Ectodermal cell (in vitro differentiated cells): ENCODE measurements around the gene ZBTB16.

Experiments used
- H3K27ac ChIP-seq: 2 replicates; pipeline ENCODE4 v1.7.0; 2013; ENCODE audit warnings: mild to moderate bottlenecking, low read depth, low read length; ENCODE audit not compliant: insufficient read depth, poor library complexity, severe bottlenecking
- H3K27me3 ChIP-seq: 2 replicates; pipeline ENCODE4 v1.7.0; 2013; ENCODE audit warnings: mild to moderate bottlenecking, low read length; ENCODE audit not compliant: insufficient read depth, control insufficient read depth, poor library complexity, severe bottlenecking
- H3K36me3 ChIP-seq: one replicate; pipeline ENCODE4 v1.7.0; 2013; ENCODE audit warnings: low read length; ENCODE audit not compliant: control insufficient read depth, insufficient read depth
- H3K4me1 ChIP-seq: one replicate; pipeline ENCODE4 v1.7.0; 2013; ENCODE audit warnings: low read length; ENCODE audit not compliant: control insufficient read depth, insufficient read depth
- H3K4me3 ChIP-seq: 2 replicates; pipeline ENCODE4 v1.7.0; 2013; ENCODE audit warnings: low read depth, low read length, control low read depth; ENCODE audit not compliant: insufficient read depth
- H3K9me3 ChIP-seq: 2 replicates; pipeline ENCODE4 v1.7.0; 2013; ENCODE audit warnings: mild to moderate bottlenecking, low read length, moderate library complexity; ENCODE audit not compliant: control insufficient read depth
- WGBS, 2 experiments: methylation state at CpG; one replicate each; pipeline ENCODE4 v1.1.7; 2013; ENCODE audit warnings: missing lambda C conversion rate in 2 of 2; 5-methylcytosine and 5-hydroxymethylcytosine counted together

The ZBTB16 gene

DNA sequence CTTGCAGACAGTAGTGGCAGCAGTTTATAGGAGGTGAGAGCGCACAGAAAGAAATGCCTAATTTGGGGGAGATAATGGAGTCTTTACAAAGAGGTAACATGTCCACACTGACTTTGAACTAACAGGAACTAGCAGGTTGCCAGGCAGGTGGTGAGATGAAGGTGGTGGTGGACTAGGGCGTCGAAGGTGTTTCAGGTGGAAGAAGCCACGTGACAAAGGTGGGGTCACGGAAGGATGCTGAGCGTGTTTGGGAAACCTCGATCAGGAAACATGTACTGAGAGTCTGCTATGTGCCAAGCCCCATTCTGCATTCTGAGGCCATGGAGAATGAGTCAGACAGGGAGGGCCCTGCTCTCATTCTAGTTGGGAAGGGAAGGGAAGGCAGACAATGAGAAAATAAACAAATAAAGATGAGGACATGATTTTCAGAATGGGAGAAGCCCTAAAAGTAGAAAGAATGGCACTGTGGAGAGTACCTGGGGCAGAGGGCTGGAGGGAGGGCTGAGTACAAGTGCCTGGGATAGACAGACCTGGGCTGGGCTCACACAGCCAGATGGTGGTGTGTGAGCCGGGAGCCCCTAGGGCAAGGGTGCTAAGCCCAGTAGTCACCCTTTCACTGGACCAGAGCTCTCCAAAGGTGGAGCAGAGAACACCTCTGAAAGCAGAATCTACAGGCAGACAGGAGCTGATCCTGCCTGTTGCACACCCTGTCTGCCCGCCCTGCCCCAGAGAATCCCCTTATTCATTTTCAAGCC, 220.5 kb downstream of the ZBTB16 start:
- Histone ChIP-seq H3K9me3 (no peaks in the 10 kb centered on the region), H3K36me3 (no peaks in the 10 kb centered on the region), H3K27ac (no peak overlapping the region), H3K4me3 (no peak overlapping the region), H3K27me3 (no peaks in the 10 kb centered on the region), H3K4me1 (no peaks in the 10 kb centered on the region)
- whole genome bisulfite sequencing, 2 experiments: 94 to 95% methylated on average over 9 of the region's 9 CpGs

DNA sequence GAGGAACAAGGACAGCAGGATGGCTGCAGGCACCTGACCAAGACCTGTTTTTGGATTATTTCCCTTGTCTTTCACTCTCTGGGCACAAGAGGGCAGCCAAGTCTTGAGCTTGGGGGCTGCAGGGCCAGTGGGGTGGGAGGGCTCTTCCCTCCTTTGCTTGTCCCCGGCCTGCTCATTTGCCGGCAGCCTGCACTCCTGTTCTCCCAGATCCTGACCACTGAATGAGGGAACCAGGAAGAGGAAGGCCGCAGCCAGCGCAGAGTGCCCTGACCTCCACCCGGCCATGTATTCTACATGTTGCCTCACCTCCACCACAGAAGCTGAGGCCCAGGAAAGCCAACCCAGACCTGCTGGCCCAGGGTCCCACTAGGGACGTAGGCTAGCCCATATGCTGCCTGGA, 221.2 kb downstream of the ZBTB16 start:
- no peak overlapping the region for H3K4me3 ChIP-seq
- no peaks in the 10 kb centered on the region for H3K4me1 ChIP-seq
- no peak overlapping the region for H3K27ac ChIP-seq
- no peaks in the 10 kb centered on the region for H3K9me3 ChIP-seq
- no peaks in the 10 kb centered on the region for H3K36me3 ChIP-seq
- no peaks in the 10 kb centered on the region for H3K27me3 ChIP-seq
- 24 to 29% methylated on average over 6 of the region's 6 CpGs for WGBS, 2 experiments

DNA sequence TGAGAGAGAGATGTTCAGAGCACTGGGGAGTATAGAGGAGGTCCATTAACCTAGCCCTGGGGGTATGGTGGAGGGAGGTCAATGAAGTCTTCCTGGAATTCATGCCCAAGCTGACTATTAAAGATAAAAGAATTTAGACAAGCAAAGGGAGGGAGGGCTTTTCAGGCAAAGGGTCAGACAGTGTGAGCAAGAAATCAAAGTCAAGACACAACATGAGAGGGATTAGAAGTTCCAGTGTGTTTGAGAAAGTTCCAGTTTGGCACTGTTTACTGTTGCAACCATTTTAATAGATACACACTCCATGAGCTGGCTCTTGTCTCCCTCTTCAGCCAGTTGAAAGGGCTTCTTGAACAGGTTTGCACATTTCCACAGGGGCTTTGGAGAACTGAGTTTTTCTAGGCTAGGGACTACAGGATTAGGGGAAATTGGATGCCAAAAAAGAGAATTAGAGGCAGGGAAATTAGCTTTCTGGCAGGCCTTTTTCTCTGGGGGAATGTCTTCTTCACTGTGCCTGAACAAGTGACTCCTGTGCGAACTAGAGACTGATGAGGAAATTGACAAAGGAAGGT, 222.0 kb downstream of the ZBTB16 start:
- no peaks in the 10 kb centered on the region for H3K4me1 ChIP-seq
- WGBS, 2 experiments: 94 to 96% methylated on average over 1 of the region's 1 CpG

DNA sequence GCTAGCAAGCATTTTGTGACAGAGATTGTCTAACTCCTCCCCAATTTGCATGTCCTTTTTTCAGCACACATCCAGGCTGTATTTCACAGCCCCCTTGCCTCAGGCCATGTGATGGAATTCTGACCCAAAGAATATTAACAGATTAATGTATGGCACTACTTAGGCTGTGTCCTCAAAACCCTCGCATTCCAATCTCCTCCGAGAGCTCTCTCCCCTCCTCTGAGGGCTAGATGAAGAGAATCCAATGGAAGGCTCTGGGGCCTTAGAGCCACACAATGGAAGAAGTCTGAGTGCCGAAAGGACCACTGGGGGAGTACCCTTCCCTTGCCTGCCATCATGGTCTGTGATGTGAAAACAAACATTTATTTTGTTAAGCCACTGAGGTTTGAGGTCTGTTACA, 223.0 kb downstream of the ZBTB16 start:
- Histone ChIP-seq H3K4me1 (no peaks in the 10 kb centered on the region), H3K27ac (no peak overlapping the region), H3K4me3 (no peak overlapping the region), H3K27me3 (no peaks in the 10 kb centered on the region), H3K9me3 (no peaks in the 10 kb centered on the region), H3K36me3 (no peaks in the 10 kb centered on the region)
- 73 to 80% methylated on average over 3 of the region's 3 CpGs for WGBS, 2 experiments

More for the DNA sequence above, 222.0 kb downstream of the ZBTB16 start:
- H3K4me3 ChIP-seq: no peak overlapping the region
- H3K27me3 ChIP-seq: no peaks in the 10 kb centered on the region
- no peak overlapping the region for H3K27ac ChIP-seq
- no peaks in the 10 kb centered on the region for H3K9me3 ChIP-seq
- no peaks in the 10 kb centered on the region for H3K36me3 ChIP-seq

DNA sequence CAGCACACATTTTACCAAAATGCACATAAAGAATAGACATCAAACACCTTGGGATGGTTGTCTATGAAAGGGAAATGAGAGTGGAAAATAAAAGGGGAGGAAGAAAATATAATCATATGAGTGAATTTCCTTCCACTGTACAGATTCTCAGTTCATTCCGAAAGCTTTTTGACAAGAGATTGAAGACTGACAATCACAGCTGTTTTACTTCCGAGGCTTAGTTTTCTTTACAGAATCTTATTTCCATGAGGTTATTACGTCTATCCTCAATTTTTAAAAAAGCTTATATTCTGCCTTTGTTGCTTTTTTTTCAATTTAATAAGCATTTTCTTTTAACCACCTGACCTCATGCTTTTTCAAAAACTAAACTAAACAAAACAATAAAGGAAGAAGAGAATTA, 223.9 kb downstream of the ZBTB16 start:
- no peaks in the 10 kb centered on the region for H3K9me3 ChIP-seq
- no peaks in the 10 kb centered on the region for H3K4me1 ChIP-seq
- no peak overlapping the region for H3K4me3 ChIP-seq
- no peaks in the 10 kb centered on the region for H3K36me3 ChIP-seq
- WGBS, 2 experiments: 92 to 96% methylated on average over 3 of the region's 3 CpGs
- H3K27ac ChIP-seq: no peak overlapping the region
- H3K27me3 ChIP-seq: no peaks in the 10 kb centered on the region

DNA sequence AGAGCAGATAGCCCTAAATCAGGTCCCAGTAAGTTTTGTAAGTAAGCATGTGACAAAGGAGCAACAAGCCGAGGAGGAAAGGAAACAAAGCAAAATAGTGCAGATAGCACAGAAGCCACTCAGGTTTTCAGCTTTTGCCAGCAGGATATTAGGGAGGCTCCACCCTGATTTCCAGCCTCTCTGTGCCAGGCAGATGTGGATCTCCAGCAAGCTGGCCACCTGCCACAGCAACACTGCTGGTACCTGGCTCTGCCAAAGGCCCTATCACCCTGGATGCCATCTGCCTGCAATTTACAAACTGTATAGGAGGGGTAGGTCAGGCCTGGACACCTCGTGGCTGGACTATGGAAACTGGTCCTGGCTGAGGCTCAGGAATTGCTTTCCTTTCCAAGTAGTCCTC, 224.5 kb downstream of the ZBTB16 start:
- H3K4me3 ChIP-seq: no peak overlapping the region
- H3K27ac ChIP-seq: no peak overlapping the region
- no peaks in the 10 kb centered on the region for H3K36me3 ChIP-seq
- no peaks in the 10 kb centered on the region for H3K4me1 ChIP-seq
- 84 to 95% methylated on average over 2 of the region's 2 CpGs for WGBS, 2 experiments
- no peaks in the 10 kb centered on the region for H3K9me3 ChIP-seq
- no peaks in the 10 kb centered on the region for H3K27me3 ChIP-seq

DNA sequence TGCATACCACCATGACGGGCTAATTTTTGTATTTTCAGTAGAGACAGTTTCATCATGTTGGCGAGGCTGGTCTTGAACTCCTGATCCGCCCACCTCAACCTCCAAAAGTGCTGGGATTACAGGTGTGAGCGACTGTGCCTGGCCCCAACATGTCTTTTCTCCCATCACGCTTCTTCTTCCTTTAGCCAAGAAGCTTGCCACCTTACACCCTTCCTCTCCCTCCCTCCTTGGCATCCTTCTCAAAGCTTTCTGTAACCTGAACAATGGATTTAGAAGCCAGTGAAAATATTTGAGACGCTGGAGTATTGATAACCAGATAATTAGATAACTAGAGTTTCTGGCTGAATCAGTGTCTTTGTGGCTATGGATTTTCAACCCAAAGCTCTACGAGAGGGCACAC, 225.4 kb downstream of the ZBTB16 start:
- H3K36me3 ChIP-seq: no peaks in the 10 kb centered on the region
- 95% methylated on average over 7 of the region's 7 CpGs for WGBS, 2 experiments
- no peak overlapping the region for H3K4me3 ChIP-seq
- H3K9me3 ChIP-seq: no peaks in the 10 kb centered on the region
- no peak overlapping the region for H3K27ac ChIP-seq
- H3K27me3 ChIP-seq: no peaks in the 10 kb centered on the region
- H3K4me1 ChIP-seq: no peaks in the 10 kb centered on the region

DNA sequence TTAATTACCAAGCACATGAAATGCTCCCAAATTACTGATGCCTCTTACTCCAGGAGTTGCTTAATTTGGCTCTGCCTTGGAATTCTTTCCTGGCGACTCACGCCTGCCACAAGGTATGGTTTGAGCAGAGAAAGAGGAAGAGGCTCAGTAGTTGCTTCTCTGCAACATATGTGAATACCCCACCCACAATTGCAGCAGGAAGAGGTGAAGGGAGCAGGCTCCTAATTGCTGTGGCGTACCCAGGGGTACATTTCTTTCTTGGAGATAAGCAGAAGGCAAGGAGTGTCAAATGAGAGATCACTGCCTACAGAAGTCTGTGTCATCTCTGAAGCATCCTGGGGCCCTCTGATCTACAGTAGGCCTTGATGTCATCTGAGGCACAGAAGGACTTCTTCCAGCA, 226.1 kb downstream of the ZBTB16 start:
- Histone ChIP-seq H3K27me3 (no peaks in the 10 kb centered on the region), H3K4me3 (no peak overlapping the region), H3K4me1 (no peaks in the 10 kb centered on the region), H3K9me3 (no peaks in the 10 kb centered on the region), H3K36me3 (no peaks in the 10 kb centered on the region), H3K27ac (no peak overlapping the region)
- WGBS, 2 experiments: 84 to 90% methylated on average over 3 of the region's 3 CpGs

DNA sequence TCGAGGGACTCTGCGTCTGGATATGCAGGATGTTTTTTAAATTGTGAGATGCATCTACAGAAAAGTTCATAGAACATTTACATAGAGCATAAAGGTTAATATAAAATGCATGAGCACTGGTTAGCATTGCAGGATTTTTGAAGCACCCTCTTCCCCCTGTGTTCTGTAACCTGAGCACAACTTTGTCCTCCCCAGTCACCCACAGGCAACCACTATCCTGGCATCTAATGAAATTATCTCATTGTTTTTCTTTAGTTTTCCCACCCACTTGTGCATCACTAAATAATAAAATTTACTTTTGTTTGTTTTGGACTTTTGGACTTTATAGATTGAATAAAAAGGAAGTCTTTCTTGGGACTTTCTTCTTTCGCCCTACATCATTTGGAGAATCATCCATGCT, 226.7 kb downstream of the ZBTB16 start:
- no peak overlapping the region for H3K27ac ChIP-seq
- no peaks in the 10 kb centered on the region for H3K36me3 ChIP-seq
- no peak overlapping the region for H3K4me3 ChIP-seq
- H3K27me3 ChIP-seq: no peaks in the 10 kb centered on the region
- no peaks in the 10 kb centered on the region for H3K9me3 ChIP-seq
- H3K4me1 ChIP-seq: no peaks in the 10 kb centered on the region
- WGBS, 2 experiments: 83 to 95% methylated on average over 2 to 3 of the region's 3 CpGs

DNA sequence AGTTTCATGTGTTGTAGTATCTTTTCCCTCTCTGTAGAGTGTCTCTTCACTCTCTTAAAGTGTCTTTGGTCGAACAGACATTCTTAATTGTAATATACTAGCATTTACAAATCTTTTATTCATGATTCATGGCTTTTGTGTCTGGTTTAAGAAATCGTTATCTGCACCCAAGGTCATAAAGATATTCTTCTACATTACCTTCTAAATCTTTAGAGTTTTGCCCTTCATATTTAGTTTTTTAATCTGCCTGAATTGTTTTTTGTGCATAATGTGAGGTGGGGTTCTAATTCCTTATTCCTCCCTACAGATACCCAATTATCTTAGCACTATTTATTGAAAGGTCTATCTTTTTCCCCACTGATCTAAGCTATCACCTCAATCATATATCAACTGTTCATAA, 227.6 kb downstream of the ZBTB16 start:
- 88 to 100% methylated on average over 1 of the region's 2 CpGs for WGBS, 2 experiments
- no peaks in the 10 kb centered on the region for H3K4me1 ChIP-seq
- no peaks in the 10 kb centered on the region for H3K9me3 ChIP-seq
- no peaks in the 10 kb centered on the region for H3K36me3 ChIP-seq
- no peak overlapping the region for H3K27ac ChIP-seq
- no peaks in the 10 kb centered on the region for H3K27me3 ChIP-seq
- H3K4me3 ChIP-seq: no peak overlapping the region
